GM21528 (cell line): ENCODE results near the gene NPPA.
"Not testable (repeated sequence)": the region's sequence is repeated elsewhere in the genome, so short reads cannot be mapped to it uniquely, and the experiment has no call there.

Source experiments
- ATAC-seq: cut with Tn5 transposase; IDR thresholded peaks from one replicate; pipeline ENCODE4 v1.9.1; 2021; ENCODE audit warnings: mild to moderate bottlenecking, moderate library complexity; ENCODE audit not compliant: unreplicated experiment, low FRiP score

Gene NPPA

DNA sequence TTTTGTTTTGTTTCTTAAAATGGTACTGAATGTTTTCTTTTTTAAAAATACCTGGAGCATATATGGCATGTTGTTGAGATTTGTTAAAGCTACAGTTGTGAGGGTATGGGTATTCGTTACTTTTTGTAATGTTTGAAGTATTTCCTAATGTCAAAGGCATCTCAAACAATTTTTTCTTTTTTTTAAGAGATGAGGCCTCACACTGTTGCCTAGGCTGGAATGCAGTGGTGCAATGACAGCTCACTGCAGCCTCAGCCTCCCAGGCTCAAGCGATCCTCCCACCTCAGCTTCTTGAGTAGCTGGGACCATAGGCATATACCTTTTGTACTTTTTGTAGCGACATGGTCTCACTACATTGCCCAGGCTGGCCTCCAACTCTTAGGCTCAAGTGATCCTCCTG lies 25.5 kb downstream of the NPPA start:
- no peak for ATAC-seq

DNA sequence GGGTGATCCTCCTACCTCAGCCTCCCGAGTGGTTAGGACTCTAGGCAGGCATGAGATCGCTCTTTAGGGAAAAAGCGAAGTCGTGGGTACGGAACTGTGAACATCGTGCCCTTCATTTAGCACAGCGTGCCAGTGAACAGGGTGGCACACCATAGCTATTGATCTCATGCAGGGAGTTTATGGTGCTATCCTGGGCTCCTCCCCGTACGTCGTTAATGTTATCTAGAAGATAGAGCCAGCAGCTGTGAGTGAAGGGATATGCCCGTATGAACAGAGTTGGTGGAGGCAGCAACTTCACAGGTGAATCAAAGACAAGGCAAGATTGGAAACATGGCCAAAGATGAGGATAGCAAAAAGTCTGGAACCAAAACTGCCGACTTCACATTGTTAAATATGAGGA lies 30.4 kb downstream of the NPPA start:
- no peak for ATAC-seq

DNA sequence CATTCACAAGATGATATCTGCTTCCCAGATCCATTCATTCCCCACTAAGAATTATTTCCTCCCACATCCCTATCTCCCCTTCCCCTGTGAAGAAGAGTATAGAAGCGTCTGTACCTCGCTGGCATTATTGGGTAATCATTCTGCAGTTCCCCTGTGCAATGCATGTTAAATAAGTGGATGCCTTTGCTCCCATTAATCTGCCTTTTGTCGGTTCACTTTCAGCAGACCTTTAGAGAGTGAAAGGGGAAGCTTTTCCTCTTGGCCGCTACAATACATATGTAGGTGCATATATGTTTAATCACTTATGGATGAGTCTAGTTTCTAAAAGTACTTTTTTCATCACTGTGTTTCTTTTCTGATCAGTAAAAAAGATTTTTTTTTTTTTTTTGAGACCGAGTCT lies 34.6 kb downstream of the NPPA start:
- ATAC-seq: no peak

DNA sequence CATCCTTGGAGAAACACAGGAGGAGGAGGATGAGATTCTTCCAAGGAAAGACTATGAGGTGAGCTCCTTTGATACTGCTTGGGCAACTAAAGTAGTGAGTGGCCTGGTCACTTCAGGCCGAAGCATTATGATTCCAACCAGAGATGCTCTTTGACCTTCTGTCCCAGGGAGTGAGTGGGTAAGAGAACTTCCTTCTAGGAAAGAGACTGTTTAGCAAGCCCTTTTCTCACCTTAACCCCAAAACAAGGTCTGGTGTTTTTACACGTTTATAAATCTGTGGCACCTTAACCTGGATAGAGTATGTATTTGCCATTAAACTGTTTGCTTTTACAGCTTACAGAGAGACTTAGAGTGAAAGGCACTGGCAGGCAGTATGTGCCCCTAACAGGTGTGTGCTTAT lies 40.5 kb downstream of the NPPA start:
- ATAC-seq: no peak

DNA sequence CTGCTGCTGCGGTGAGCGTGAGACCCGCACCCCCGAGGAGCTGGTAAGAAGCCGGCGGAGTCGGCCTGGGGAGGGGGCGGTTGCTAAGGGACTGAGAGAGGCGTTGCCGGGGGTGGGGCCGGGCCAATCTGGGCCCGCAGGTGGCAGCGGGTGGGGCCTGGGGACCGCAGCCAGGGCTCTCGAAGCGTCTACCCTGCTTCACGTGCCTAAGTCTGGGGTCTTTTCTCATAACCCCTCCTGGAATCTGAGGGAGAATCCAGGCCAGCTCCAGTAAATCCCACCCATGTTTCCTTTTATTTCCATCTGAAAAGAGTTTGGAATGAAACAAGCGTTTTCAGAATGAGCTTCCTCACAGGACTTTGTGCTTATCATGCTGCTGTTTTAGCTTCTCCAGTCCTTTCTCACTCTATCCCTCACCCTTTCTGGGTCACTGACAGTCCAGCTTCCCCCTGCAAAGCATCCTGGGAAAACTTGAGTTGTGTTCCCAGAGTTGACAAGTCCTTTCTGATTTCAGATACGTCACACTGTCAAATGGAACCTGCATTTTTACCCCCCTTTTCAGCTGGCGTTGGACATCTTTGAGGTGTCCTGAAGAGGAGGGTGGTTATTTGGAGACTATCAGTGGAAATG lies 41.2 kb downstream of the NPPA start:
- ATAC-seq: peak; percentile 45

DNA sequence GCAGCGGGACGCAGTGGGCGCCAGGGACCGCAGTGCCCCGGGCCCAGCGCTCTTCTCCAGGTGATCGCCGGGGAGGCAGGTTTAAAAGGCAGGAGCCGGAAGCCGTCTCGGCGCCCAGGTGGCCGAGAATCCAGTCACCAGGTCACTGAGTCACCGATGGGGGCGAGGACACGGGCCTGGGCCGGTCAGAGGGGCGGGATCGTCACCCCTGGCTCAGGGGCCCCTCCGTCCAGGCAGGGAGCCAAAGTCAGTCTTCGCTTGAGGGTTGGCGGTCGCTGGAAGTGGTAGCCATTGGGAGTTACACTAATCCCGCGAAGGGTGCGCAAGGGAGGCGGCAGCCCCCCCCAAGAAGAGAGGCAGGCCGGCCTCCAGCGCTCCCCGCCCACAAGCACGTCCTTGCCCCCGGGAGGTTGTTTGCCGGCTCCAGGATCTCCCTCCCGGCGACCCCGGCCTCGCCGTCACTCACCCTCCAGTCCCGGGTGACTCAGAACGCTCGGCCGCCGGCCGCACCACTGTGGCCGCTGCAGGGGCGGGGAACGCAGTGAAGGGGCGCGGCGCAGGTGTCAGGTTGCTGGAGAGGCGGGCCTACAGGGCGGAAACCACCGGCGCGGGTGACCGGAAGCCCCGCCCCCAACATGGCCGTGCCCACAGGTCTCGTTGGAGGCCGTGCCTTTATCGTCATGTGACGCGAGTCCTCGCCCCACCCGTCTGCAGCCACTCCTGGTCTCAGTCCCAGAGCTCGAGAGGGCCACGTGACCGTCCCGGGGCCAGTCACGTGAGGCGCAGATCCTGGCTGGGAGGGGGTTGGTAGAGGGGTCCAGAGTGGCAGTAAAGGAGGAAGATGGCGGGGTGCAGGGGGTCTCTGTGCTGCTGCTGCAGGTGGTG lies 41.9 kb downstream of the NPPA start, which contains the start of the genes CLCN6 and MTHFR:
TSS of gene CLCN6 (plus strand) at position 770 of the 885 bp plus-strand sequence. CDS start at position 842, 72 bp downstream.
TSS of gene MTHFR (minus strand) at position 543 of the 885 bp plus-strand sequence. CDS start 2,848 bp downstream, outside the sequence.
- ATAC-seq: peak; percentile 80

DNA sequence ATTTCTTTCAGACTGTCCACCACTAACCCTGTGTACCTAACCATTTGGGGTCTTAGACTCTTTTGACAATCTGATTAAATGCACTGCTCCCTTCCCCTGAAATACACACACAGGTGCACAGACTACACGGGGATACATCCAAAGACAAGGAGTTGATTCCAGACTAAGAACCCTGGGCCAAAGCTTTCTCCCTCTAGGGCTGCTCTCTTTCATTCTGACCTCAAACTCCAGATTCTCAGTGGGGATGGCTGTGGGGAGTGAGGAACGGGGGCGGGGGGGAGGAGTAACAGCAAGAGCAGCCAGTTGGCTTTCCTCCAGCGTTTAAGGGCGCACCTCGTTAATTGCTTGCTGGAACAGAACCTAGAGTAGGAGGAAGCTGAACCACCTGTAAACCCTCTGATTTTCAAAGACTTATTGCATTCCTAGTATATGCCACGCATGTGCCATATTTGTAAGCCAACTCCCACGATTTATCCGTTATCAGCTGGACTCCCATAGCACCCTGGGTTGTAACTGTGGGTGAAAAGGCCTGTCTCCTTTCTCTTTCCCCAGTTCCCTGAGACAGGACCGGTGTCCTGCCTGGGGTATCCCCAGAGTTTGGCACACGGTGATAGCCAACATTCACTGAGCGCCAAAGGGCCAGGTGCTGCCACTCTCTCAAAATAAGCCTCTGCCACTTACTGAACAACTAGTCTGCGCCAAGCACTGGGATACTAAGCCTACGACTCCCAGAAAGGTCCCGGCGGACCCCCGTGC lies 42.7 kb downstream of the NPPA start:
- ATAC-seq: no peak

DNA sequence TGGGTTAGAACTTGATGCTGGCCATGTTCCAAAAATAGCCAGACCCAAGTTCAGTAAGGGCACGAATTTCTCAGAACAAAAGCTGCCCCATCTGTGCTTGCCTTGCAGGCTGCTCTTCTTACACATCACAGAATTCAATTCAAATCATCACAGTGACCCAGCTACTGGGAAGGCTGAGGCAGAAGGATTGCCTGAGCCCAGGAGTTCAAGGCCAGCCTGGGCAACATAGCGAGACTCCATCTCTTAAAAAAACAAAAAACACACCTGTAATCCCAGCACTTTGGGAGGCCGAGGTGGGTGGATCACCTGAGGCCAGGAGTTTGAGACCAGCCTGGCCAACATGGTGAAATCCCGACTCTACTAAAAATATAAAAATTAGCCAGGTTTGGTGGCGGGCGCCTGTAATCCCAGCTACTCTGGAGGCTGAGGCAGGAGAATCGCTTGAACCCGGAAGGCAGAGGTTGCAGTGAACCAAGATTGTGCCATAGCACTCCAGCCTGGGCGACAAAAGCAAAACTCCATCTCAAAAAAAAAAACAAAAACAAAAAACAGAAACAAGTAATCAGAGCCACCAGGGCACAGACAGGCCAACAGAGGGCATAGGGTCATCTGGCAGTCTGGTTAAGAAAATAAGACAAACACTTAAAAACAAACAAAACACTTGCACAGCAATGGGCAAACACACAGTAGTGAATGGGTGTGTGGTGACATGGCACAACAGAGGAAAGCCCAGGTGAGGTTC lies 43.5 kb downstream of the NPPA start:
- ATAC-seq: not testable (repeated sequence)

DNA sequence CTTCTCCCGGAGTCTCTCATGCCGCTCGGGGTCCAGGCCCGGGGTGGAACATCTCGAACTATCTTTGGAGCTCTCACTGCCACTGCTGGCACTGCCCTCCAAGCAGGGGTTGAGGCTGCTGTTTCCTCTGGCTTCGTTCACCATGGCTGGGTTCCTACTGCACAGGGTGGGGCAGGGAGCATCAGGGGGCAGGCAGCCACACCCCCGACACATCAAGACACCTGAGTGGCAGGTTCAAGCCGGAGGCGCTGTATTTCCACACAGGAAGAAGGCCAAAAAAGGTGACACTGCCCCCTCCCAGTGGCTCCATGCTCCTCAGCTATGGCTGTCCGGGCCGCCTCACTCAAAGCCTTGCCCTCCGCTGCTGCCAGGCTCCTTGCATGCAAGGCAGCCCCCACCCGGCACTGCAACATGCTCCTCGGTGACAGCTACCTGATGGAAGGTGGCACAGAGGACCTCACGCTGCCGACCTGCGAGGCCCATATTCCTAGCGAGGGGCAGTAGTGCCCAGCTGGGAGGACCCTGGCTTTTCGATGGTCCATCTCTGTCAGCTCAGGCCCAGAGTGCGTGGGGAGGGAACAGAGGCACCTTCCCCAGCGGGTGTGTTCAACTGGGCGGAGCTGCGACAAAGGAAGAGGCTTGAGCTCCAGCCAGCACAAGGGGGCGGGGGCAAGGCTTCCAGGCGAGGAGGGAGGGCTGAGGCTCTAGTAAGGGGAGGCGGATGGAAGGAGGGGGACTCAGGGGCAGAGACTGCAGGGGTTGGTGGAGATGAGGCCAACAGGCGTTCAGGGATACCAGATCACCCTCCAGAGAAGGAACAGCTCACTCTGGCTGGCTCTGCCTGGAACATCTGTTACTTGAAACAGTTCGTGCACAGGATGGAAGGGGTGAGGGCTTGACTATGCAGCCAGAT lies 44.4 kb downstream of the NPPA start:
- no peak for ATAC-seq

DNA sequence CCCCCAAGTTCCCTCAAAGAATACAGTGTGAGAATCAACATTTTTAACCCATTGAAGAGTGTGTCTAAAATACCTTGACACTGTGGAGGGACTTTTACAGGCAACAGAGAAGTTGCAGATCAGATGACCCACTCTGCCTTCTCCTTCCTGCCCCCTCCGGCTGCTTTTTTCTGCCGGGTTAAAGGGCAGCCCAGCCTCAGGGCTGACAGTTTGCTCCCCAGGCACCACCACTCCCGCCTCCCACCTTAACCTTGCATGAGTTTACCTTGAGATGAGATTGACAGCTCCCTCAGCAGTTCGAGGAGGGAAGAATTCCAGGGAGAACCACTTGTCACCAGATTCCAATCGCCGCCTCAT lies 45.0 kb downstream of the NPPA start:
- ATAC-seq: no peak

DNA sequence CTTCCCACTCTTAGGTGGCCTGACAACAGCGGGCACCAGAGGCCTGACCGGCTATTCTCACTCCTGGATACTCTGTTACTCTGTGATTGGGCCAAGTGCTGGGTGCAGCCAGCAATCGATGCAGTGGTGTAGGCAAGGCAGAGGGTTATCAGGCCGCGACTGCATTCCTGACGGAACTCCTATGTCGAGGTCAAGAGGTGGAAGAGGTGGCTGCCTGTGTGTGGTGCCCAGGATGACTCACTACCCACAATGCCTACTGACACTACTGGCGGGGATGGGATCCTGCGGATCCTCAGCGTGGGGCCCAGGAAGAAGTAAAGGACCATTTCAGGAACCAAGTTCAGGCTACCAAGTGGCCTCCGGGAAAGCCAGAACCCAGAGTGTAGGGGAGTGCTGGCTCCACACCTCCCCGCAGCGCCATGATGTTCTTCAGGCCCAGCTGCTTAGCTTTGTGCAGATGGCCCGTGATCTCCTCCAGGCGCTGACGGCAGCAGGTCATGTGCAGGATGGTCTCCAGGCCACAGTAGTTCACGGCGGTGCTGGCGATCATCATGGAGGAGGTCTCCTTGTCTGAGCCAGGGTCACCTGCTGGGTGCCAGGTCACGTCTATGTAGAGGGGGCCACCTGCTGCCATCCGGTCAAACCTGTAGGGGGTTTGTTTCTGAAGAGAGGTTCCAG lies 46.7 kb downstream of the NPPA start:
- ATAC-seq: no peak

DNA sequence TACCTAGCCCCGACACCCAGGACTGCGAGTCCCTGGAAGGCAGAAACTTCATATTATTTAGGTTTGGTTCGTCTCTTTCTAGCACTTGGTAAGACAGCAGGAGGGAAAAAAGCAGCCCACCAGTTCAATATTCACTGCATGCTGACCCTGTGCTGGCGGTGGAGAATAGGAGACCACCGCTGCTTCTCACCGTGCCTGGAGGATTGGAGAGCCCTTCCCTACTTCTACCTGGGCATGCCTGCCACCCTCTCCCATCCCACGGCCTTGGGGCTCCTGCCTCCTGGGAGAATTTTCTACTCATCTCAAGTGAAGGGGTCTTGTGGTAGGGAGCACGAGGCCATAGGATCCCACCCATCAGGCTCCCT lies 47.2 kb downstream of the NPPA start:
- no peak for ATAC-seq

DNA sequence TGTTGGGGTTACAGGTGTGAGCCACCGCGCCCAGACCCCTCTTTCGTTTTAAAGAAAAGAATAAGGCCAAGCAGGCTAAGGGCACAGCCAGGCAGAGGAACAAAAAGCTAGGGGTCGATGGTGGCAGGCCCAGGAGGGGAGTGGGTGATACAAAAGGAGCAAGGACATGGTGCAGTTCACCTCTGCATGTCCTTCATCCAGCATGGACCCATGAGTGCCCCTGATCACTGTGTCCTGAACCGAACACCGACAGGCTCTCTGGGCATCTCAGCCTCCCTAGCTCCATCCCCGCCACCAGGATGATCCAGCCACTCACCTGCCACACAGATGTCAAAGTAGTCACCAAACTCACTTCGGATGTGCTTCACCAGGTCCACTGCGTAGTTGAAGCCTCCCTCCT lies 47.7 kb downstream of the NPPA start:
- ATAC-seq: no peak

DNA sequence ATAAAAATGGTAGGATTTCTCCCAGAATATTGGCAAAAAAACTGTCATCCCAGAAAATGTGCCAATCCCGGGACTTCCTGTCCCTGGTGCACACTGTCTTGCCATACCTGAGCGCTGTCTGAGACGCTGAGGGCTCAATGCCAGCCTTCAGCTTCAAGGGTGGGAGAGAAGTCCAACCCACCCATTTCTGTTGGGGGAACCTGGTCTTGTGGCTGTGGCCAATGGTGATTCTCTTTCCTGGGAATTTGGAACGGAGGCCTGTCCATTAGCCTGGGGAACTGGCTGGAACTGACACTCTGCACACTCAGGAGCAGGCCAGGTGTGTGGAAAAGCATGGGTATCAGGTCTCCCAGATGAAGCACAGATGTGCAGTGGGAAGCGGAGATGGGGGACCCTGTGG lies 48.5 kb downstream of the NPPA start:
- ATAC-seq: no peak

DNA sequence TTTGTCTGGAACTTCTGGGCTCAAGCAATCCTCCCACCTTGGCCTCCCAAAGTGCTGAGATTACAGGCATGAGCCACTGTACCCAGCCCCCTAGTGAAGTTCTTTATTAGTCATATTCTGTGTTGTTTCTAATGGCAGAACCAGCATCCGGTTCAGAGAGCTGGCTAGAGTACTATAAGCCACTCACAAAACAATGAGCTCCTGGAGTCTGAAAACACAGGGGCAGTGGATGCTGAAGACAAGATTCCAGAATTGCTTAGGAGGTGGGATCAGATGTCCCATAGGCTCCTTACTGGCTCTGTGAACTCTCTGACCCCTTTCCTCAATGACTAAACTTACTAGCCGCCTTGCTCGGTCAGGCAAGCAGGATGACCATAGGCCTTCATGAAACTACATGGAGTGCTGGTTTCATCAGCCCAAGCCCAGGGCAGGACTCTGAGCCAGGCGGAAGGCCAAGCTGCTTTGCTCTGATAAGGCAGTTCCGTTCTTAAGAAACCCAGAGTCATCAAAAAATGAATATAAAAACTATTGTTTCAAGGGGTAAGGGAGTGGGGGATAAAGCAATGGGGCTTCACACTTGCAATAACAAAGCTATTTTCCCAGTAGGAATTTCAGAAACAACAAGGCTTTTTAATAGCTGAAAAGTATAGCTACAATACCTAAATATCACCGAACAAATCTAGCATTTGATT lies 49.9 kb downstream of the NPPA start:
- ATAC-seq: no peak

DNA sequence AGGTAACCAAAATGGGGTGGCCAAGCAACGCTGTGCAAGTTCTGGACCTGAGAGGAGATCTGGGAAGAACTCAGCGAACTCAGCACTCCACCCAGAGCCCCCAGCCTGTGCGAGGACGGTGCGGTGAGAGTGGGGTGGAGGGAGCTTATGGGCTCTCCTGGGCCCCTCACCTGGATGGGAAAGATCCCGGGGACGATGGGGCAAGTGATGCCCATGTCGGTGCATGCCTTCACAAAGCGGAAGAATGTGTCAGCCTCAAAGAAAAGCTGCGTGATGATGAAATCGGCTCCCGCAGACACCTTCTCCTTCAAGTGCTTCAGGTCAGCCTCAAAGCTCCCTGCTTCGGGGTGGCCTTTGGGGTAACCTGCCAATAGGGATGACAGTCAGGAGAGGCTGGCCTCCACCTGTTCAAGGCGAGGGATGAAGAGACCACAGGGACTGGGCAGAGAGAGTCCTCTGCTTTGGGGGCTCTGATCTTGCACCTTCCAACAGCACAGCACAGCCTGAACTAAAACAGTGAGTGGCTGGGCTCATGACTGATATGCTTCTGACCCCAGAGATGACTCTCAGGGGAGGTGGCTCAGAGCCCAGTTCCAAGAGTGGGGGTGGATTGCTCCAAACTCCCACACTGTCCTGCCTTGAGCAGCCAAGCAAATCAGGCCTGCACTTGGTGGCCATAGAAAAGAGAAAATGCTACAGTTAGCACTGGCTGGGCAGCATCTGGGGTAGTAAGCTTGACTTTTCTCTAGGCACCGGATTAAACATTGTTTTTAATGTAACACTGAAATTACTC lies 51.4 kb downstream of the NPPA start:
- no peak for ATAC-seq
